ENCODE measurements around the gene NSF. TPM values are rescaled to one million over a fixed set of nuclear protein-coding genes. Genes with fewer than 3 reads are reported as not detected.

NSF gene
- polyA plus RNA-seq, 3 donors = 30.4 to 35.9 (median 32.9) TPM

DNA sequence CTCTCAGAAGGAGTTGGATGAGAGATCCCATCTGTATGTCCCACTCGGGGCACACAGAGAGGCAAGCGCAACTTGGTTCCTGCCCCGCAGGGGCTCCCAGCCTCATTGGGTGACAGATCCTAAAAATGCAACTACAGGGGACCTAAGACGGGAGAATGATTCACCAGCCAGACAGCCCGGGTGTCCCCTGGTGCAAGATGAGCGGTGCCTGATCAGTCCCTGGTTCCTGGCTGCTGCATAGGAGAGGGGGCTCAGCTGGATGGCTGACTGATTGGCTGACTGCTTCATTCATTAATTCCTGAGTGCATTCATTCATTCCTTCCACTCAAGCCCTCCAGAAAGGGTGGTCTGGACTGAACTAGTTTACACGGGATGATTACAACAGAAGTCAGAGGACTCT, 206.1 kb downstream of the NSF start:
- DNase-seq = no peak

DNA sequence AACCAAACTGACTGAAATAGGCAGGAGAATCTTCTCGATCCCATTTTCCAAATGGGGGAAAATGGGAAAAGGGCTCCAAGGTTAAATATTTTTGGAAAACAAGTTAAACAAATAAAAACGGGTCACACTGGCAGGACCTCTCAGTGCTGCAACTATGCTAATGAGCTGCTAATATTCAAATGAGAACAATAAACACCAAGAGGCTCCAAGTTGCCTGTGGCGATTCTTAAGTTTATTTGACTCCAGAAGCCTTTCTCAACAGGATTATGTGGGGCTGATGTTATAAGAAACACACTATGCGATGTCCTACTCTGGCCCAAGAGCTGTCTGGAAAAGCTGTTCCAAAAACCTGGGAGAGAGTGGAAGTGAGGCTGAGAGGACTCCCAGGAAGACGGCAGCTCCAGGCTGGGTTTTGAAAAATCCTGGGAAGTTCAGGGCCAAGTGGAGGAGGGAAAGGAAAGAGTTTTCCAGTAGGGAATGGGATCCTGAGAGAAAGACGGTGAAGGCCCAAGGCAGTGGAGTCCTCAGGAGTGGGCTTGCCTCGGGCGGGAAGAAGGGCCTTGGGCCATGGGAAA, 206.6 kb downstream of the NSF start:
- DNase-seq = no peak

DNA sequence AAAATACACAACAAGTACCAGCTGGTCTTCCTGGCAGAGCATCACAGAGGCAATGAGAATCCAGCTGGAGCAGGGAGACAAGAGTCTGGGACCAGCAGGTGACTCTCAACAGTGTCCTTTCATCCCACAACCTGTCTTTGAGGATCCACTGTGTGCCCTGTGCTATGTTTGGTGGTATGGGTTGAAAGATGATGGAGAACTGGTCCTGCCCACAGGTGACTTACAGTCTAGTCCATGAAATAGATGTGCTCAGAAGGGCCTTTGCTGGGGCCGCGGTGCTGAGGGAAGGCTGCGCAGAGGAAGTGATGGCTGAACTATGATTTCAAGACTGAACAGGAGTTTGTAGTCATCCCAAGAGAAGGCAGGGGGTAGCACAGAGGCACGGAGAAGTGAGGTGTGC, 210.1 kb downstream of the NSF start:
- DNase-seq = no peak

DNA sequence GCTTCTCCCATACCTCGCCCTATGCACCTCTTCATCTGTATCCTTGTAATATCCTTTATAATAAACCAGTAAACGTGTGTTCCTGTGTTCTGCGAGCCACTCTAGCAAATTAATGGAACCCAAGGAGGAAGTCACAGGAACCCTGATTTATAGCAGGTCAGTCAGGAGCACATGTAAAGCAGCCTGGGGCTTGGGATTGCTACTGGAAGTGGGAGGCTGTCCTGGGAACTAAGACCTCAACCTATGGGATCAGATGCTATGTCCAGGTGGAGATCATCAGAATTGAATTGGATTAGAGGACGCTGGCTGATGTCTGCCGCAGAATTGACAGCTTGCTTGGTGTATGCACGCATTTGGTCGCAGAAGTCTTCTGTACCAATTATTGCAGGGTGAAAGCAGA, 212.3 kb downstream of the NSF start:
- DNase-seq = no peak

DNA sequence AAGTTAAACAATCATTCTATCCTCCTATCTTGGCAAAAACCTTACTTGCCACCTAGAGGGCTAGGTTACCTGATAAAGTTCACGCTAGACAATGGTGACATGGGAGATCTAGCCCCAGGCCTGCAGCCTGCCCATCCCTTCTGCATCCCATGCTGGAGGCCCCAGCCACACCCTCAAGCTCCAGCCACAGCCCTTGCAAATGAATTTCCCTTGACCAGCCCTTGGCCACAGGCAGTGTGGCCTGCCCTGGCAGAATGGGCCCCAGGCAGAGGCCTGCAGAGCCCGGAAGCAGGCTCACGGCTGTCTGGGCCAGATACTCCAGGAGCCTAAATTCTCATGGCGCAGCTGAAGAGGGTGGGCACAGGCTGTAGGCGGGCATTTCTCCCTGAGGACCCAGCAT, 213.1 kb downstream of the NSF start:
- DNase-seq = no peak

DNA sequence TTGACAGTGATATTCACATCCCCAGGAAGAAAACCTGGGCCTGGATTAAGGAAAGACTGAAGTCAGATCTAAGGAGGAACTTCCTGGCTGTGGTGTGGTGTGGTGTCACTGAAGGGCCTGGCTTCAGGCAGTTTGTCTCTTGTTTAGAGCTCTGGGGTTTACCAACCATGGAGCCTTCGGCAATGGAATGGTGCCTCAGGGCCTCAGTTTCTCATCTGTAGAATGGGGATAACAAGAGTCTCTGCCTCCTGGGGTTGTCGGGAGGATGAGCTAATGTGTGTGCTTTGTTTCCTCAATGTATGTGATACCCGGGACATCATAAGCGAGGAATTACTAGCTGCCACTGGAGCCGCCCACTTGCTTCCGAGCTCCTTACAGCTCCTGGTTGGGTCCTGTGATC, 215.3 kb downstream of the NSF start:
- DNase-seq = no peak

Other genes with a start within 250 kb of the NSF start
- gene ARL17B, start 228.9 kb upstream of the NSF start, polyA plus RNA-seq (ENCODE audit: insufficient read length in 3 of 3) = 10 to 100 TPM in 2 of 3 donors, 1 to 10 TPM in 1; 9.9 to 19.3 (median 17.9) TPM
- gene LRRC37A2, start 78.2 kb upstream of the NSF start, polyA plus RNA-seq (ENCODE audit: insufficient read length in 3 of 3) = 10 to 100 TPM; 37.5 to 52.5 (median 41.5) TPM
- gene ARL17A, start 11.0 kb upstream of the NSF start, polyA plus RNA-seq (ENCODE audit: insufficient read length in 3 of 3) = 10 to 100 TPM; 22.1 to 53.0 (median 46.5) TPM
- 1 to 10 TPM; 1.8 to 2.3 (median 2.0) TPM for gene WNT3, start 228.0 kb downstream of the NSF start, polyA plus RNA-seq (ENCODE audit: insufficient read length in 3 of 3)